ENCODE results near the gene NIF3L1. TPM values are rescaled to one million over a fixed set of nuclear protein-coding genes. Genes with fewer than 3 reads are reported as not detected.
A peak's percentile ranks its signal among the peaks of the same experiment; 100 is the strongest.

The NIF3L1 gene
- total and polyA plus RNA-seq, 9 donors, result 17.2 to 24.0 (median 20.2) TPM

DNA sequence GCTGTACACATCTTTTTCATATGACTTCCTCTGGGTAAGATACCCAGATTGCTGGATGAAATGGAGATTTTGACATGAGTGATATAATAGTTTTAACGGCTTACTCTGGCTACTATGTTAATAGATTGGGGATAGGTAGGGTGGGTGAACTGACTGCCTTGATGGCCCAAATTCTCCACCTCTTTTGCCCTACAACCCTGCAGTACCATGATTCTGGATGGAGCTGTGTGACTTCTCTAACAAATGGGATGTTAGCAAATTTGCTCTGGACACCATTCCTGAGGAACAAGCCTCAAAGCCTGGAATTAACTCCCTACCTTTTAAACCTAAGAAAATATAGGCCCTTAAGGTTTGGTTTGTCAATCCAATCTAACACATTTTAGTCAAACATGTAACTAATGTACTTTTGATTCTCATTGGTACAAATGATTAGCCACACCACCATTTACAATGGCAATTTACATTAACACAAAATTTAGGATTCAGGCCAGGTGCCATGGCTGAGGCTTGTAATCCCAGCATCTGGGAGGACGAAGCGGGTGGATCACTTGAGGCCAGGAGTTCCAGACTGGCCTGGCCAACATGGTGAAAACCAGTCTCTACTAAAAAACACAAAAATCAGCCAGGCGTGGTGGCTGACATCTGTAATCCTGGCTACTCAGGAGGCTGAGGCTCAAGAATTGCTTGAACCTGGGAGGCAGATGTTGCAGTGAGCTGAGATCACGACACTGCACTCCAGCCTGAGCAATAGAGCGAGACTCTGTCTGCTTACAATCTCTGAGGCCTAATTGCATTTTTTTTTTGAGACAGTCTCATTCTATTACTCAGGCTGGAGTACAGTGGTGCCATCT, 37.5 kb upstream of the NIF3L1 start:
- Histone ChIP-seq H3K36me3 (ENCODE audit: control insufficient read depth, insufficient read depth, low read length) (peaks cover 55% of the 10 kb centered on the region), H3K9me3 (replicated peaks; ENCODE audit: control insufficient read depth, low read depth, low read length) (no peaks in the 10 kb centered on the region), H3K4me3 (ENCODE audit: low read length) (no peak overlapping the region), H3K27ac (ENCODE audit: low read length) (no peak overlapping the region), H3K27me3 (ENCODE audit: control insufficient read depth, insufficient read depth, low read length) (no peaks in the 10 kb centered on the region), H3K4me1 (ENCODE audit: control insufficient read depth, insufficient read depth, low read length) (no peaks in the 10 kb centered on the region)
- DNase-seq, result no peak
- WGBS (ENCODE audit: insufficient coverage), result 77% methylated on average over 3 of the region's 6 CpGs

DNA sequence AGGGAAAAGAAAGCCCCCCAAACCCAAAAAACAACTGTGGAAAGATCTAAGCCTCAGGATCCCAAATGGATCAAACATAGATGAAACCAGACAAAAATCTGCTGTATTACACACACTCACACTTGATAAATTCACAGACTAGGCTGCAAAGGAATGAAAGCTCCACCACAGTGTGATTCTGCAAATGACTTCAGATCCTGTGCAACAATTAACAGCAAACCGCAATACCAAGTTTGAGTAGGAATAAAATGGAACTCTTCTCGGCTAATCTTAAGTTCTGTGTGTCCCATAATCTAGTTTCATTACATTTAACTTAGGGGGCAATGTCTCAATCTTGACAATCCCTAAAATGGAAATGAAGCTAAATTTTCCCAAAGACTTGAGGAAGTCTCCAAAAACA, 36.6 kb upstream of the NIF3L1 start:
- H3K36me3 ChIP-seq (ENCODE audit: control insufficient read depth, insufficient read depth, low read length), result peaks cover 63% of the 10 kb centered on the region
- no peaks in the 10 kb centered on the region for H3K27me3 ChIP-seq (ENCODE audit: control insufficient read depth, insufficient read depth, low read length)
- H3K4me1 ChIP-seq (ENCODE audit: control insufficient read depth, insufficient read depth, low read length), result no peaks in the 10 kb centered on the region
- no peak for DNase-seq
- WGBS (ENCODE audit: insufficient coverage), result no CpG with 5 or more reads among the region's 2 CpGs
- H3K4me3 ChIP-seq (ENCODE audit: low read length), result no peak overlapping the region
- no peaks in the 10 kb centered on the region for H3K9me3 ChIP-seq (replicated peaks; ENCODE audit: control insufficient read depth, low read depth, low read length)
- no peak overlapping the region for H3K27ac ChIP-seq (ENCODE audit: low read length)

- H3K9me3 ChIP-seq (replicated peaks; ENCODE audit: control insufficient read depth, low read depth, low read length), result no peaks in the 10 kb centered on the region
- DNase-seq, result no peak
- 80% methylated on average over 1 of the region's 8 CpGs for WGBS (ENCODE audit: insufficient coverage)
- H3K4me1 ChIP-seq (ENCODE audit: control insufficient read depth, insufficient read depth, low read length), result peaks cover 3% of the 10 kb centered on the region
- H3K36me3 ChIP-seq (ENCODE audit: control insufficient read depth, insufficient read depth, low read length), result peaks cover 69% of the 10 kb centered on the region
- H3K27me3 ChIP-seq (ENCODE audit: control insufficient read depth, insufficient read depth, low read length), result no peaks in the 10 kb centered on the region
- no peak overlapping the region for H3K27ac ChIP-seq (ENCODE audit: low read length)
- no peak overlapping the region for H3K4me3 ChIP-seq (ENCODE audit: low read length)
These were observed 32.4 kb upstream of the NIF3L1 start for GRCh38 chr2:200856806-200857205.

DNA sequence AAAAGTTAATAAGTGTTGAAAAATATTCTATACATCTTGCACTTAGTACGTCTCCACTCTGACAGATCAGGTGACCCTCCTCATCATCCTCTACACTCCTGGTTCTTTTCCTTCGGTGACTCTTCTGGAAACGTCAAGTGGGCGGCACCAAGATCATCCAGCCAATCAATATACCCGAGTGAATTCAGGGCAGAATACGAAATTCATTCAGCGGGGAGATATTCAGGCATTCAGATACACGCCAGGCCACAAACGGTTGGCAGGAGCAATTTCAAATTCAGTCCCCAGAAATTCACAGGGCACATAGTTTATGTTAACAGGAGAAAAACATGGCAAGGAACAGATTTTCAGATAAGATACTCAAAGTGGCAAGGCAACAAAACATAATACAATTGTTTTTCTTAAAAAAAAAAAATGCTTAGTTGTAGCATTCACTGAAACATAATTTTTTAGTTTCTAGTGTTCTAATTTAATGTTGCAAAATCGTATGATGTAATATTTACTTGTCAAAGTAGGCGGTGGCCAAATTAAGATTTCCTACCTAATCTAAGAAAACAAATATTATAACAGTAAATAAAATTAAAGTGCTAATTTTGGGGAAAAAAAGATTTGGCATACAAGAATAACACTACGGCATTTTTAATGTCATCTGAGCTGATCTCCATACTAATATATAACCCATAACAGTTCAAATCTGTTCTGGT, 28.9 kb upstream of the NIF3L1 start:
- DNase-seq, result peak; percentile 25
- WGBS (ENCODE audit: insufficient coverage), result 40% methylated on average over 6 of the region's 12 CpGs
- H3K9me3 ChIP-seq (replicated peaks; ENCODE audit: control insufficient read depth, low read depth, low read length), result no peaks in the 10 kb centered on the region
- no peak overlapping the region for H3K4me3 ChIP-seq (ENCODE audit: low read length)
- no peak overlapping the region for H3K27ac ChIP-seq (ENCODE audit: low read length)
- H3K27me3 ChIP-seq (ENCODE audit: control insufficient read depth, insufficient read depth, low read length), result no peaks in the 10 kb centered on the region
- peaks cover 8% of the 10 kb centered on the region for H3K4me1 ChIP-seq (ENCODE audit: control insufficient read depth, insufficient read depth, low read length)
- H3K36me3 ChIP-seq (ENCODE audit: control insufficient read depth, insufficient read depth, low read length), result peaks cover 40% of the 10 kb centered on the region

DNA sequence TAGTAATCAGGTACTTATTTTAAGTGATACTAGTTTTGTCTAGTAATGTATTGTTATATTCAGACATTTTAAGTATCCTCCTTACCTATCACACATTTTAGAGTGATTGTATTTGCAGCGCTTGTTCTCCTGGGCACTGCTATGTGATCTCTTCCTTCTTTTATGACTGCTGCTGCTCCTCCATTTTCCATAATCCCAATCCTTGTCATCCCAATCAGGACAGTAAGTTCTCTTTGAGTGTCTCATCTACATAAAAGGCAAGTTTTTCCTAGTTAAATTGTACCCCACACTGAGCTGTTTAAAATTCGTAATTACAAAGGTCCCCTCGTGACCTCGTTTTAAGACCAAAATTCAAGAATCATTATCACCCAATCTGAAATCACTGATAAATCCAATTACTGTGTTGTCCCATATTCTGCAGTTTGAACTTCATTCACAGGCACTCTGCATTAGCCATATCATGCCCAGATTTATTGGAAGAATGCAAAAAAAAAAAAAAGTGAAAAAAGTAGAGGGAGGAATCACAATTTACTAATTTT, 27.5 kb upstream of the NIF3L1 start:
- Histone ChIP-seq H3K27me3 (ENCODE audit: control insufficient read depth, insufficient read depth, low read length) (no peaks in the 10 kb centered on the region), H3K9me3 (replicated peaks; ENCODE audit: control insufficient read depth, low read depth, low read length) (no peaks in the 10 kb centered on the region), H3K36me3 (ENCODE audit: control insufficient read depth, insufficient read depth, low read length) (peaks cover 28% of the 10 kb centered on the region), H3K4me1 (ENCODE audit: control insufficient read depth, insufficient read depth, low read length) (peaks cover 11% of the 10 kb centered on the region), H3K27ac (ENCODE audit: low read length) (peak overlapping the region; percentile 100), H3K4me3 (ENCODE audit: low read length) (peak overlapping the region; percentile 100)
- DNase-seq, result peak; percentile 32
- 80% methylated on average over 1 of the region's 4 CpGs for WGBS (ENCODE audit: insufficient coverage)

DNA sequence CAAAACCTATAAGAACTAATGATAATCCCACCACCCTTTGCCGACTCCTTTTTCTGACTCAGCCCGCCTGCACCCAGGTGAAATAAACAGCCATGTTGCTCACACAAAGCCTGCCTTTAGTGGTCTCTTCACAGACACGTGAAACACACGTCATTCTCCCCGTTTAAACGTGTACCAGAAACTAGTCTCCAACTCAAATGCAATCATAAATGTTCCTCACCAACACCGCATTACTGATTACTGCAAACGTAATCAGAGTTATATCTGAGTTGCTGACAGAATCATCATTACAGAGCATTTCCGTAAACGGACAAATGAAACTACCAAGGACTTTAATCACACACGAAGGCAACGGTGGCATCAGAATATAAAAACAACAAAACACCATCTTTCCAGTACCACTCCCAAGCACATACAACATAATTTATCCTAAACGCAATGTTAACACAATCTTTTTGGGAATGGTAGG, 26.6 kb upstream of the NIF3L1 start:
- H3K4me3 ChIP-seq (ENCODE audit: low read length), result peak overlapping the region; percentile 100
- H3K4me1 ChIP-seq (ENCODE audit: control insufficient read depth, insufficient read depth, low read length), result peaks cover 14% of the 10 kb centered on the region
- H3K27me3 ChIP-seq (ENCODE audit: control insufficient read depth, insufficient read depth, low read length), result no peaks in the 10 kb centered on the region
- H3K36me3 ChIP-seq (ENCODE audit: control insufficient read depth, insufficient read depth, low read length), result peaks cover 20% of the 10 kb centered on the region
- DNase-seq, result peak; percentile 85
- peak overlapping the region; percentile 100 for H3K27ac ChIP-seq (ENCODE audit: low read length)
- 0% methylated on average over 13 of the region's 13 CpGs for WGBS (ENCODE audit: insufficient coverage)
- no peaks in the 10 kb centered on the region for H3K9me3 ChIP-seq (replicated peaks; ENCODE audit: control insufficient read depth, low read depth, low read length)

- Histone ChIP-seq H3K27me3 (ENCODE audit: control insufficient read depth, insufficient read depth, low read length) (no peaks in the 10 kb centered on the region), H3K4me1 (ENCODE audit: control insufficient read depth, insufficient read depth, low read length) (peaks cover 14% of the 10 kb centered on the region), H3K36me3 (ENCODE audit: control insufficient read depth, insufficient read depth, low read length) (peaks cover 11% of the 10 kb centered on the region), H3K4me3 (ENCODE audit: low read length) (peak overlapping the region; percentile 100), H3K27ac (ENCODE audit: low read length) (peak overlapping the region; percentile 100), H3K9me3 (replicated peaks; ENCODE audit: control insufficient read depth, low read depth, low read length) (no peaks in the 10 kb centered on the region)
- WGBS (ENCODE audit: insufficient coverage), result 0% methylated on average over 19 of the region's 19 CpGs
- DNase-seq, result peak; percentile 70
These were observed 25.4 kb upstream of the NIF3L1 start for GRCh38 chr2:200863782-200864175.

DNA sequence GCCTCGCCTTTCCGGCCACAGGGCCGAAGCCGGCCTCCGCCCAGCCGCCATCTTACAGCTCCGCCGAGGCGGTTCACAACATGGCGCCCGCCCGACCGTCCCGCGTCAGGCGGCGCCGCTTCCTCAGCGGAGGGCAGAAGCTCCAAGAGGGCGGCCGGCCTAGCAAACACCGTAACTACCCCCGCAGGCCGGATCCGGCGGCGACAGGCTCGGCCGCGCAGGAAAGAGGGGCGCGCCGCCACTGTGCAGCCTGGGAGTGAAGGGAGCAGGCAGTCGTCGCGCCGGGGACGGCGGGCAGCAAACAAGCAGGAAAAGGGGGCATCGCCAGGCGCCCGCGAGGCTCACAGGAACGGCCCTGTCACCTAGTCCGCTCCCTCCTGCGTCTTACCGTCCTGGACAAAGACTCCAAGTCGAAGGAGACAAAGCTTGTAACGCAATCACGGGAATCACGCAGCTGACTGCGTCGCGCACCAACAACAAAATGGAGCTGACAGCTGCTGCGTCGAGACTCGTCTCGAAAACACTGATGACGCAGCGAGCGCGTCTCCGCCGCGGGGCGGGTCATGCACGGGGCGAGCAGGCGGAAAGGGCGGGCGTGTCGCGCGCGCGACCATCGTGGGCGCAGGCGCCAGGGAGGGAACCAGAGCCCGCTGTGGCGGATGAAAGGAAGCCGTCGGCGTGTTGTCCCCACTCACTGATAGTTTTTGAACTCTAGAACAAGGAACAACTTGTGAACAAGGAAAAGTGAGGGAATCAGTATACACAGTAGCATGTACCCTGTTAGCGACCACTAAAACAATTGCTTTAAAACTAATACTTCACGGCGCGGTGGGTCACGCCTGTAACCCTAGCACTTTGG, 24.8 kb upstream of the NIF3L1 start, which contains the start of gene CLK1:
Gene CLK1 (minus strand): TSS at position 483 of the 859 bp plus-strand sequence. CDS start 2,796 bp downstream, outside the sequence.
- Histone ChIP-seq H3K4me3 (ENCODE audit: low read length) (peak within 1 kb of the TSS; percentile 100), H3K27me3 (ENCODE audit: control insufficient read depth, insufficient read depth, low read length) (no peaks in the 10 kb centered on the region), H3K36me3 (ENCODE audit: control insufficient read depth, insufficient read depth, low read length) (peaks cover 6% of the 10 kb centered on the region), H3K27ac (ENCODE audit: low read length) (peak within 1 kb of the TSS; percentile 100), H3K4me1 (ENCODE audit: control insufficient read depth, insufficient read depth, low read length) (peaks cover 14% of the 10 kb centered on the region), H3K9me3 (replicated peaks; ENCODE audit: control insufficient read depth, low read depth, low read length) (no peaks in the 10 kb centered on the region)
- WGBS (ENCODE audit: insufficient coverage), result under 1% methylated on average over 77 of the region's 89 CpGs
- DNase-seq, result peak; percentile 98

- 93% methylated on average over 2 of the region's 2 CpGs for WGBS (ENCODE audit: insufficient coverage)
- Histone ChIP-seq H3K27ac (ENCODE audit: low read length) (no peak overlapping the region), H3K4me3 (ENCODE audit: low read length) (no peak overlapping the region), H3K27me3 (ENCODE audit: control insufficient read depth, insufficient read depth, low read length) (no peaks in the 10 kb centered on the region), H3K36me3 (ENCODE audit: control insufficient read depth, insufficient read depth, low read length) (peaks cover 4% of the 10 kb centered on the region), H3K9me3 (replicated peaks; ENCODE audit: control insufficient read depth, low read depth, low read length) (no peaks in the 10 kb centered on the region), H3K4me1 (ENCODE audit: control insufficient read depth, insufficient read depth, low read length) (peaks cover 11% of the 10 kb centered on the region)
- no peak for DNase-seq
These were observed 20.2 kb upstream of the NIF3L1 start for GRCh38 chr2:200869014-200869413.

Measured in muscle of leg (tissue), 11 donors.